Transverse colon (tissue), 3 donors: Measurements from ENCODE around the gene PIF1.

Experiments used
- EP300 ChIP-seq: sonication (generic); formaldehyde crosslinking; IDR thresholded peaks from one replicate; pipeline ENCODE4 v1.6.1; 2017; ENCODE audit warnings: antibody characterized with exemption, low read depth
- POLR2A ChIP-seq: fragments of 450-650 bp; IDR thresholded peaks from one replicate; pipeline ENCODE4 v1.6.1; 2016; ENCODE audit warnings: antibody characterized with exemption, mild to moderate bottlenecking, moderate library complexity
- TF ChIP-seq, protein P1 (sequence below), 5 experiments: fragments of 200-600 bp in 3 of 5; fragments of 450-650 bp in 2 of 5; sonication (generic) in 3 of 5; IDR thresholded peaks; 1 replicate in 2 of 5; 2 replicates in 3 of 5; pipeline ENCODE4 v1.5.1; 2016 to 2017; ENCODE audit warnings: antibody characterized with exemption in 5 of 5, inconsistent platforms in 3 of 5, mild to moderate bottlenecking in 2 of 5, moderate library complexity in 1 of 5

DNA sequence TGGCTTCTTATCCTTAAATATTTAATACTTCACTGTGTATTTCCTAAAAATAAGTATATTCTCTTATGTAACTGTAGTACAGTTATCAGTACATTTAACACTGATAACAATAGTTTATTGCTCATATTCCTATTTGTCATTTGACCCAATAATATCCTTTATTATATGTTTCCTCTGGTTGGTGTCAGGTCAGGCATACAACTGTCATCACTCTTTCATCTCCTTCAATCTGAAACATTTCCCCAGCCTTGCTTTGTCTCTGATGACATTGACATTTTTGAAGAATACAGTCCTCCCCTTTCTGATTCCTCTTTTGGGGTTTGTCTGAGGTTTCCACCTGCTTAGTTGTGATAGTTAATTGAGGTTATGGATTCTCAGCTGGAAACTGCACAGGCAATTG lies 44.1 kb upstream of the PIF1 start:
- TF ChIP-seq POLR2A (no peak), EP300 (no peak)
- TF ChIP-seq, protein P1, sequence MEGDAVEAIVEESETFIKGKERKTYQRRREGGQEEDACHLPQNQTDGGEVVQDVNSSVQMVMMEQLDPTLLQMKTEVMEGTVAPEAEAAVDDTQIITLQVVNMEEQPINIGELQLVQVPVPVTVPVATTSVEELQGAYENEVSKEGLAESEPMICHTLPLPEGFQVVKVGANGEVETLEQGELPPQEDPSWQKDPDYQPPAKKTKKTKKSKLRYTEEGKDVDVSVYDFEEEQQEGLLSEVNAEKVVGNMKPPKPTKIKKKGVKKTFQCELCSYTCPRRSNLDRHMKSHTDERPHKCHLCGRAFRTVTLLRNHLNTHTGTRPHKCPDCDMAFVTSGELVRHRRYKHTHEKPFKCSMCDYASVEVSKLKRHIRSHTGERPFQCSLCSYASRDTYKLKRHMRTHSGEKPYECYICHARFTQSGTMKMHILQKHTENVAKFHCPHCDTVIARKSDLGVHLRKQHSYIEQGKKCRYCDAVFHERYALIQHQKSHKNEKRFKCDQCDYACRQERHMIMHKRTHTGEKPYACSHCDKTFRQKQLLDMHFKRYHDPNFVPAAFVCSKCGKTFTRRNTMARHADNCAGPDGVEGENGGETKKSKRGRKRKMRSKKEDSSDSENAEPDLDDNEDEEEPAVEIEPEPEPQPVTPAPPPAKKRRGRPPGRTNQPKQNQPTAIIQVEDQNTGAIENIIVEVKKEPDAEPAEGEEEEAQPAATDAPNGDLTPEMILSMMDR (IDR thresholded peaks at IDR 0.05): no peak
